OCI-LY3 (cell line): Measurements from ENCODE around the gene FAM53A.

ENCODE experiments used
- CTCF ChIP-seq: fragments of 200-600, 300-600 bp; sonication (generic); IDR thresholded peaks from 2 replicates; pipeline ENCODE4 v1.5.1; 2014; ENCODE audit warnings: antibody characterized with exemption, low read length, low read depth
- EZH2phosphoT487 ChIP-seq: fragments of 200-600 bp; shearing (Covaris generic); IDR thresholded peaks from 2 replicates; pipeline ENCODE4 v1.6.1; 2018; ENCODE audit warnings: antibody characterized with exemption, mixed run types, low read depth

GRCh38 chr4:1639299-1639868 is 44.7 kb downstream of the FAM53A start:
- no peak for TF ChIP-seq CTCF
- TF ChIP-seq EZH2phosphoT487: no peak
